ENCODE data around the gene TRPV6. TPM values are rescaled to one million over a fixed set of nuclear protein-coding genes. Genes with fewer than 3 reads are reported as not detected.

TRPV6 gene
- total RNA-seq, 6 experiments from 2014 or later = not detected

GRCh38 chr7:142874409-142874808 lies 11.1 kb downstream of the TRPV6 start:
- no peaks in the 10 kb centered on the region for H3K36me3 Mint-ChIP-seq (ENCODE audit: low read depth)

GRCh38 chr7:142873871-142874270 lies 11.7 kb downstream of the TRPV6 start:
- Mint-ChIP-seq H3K9me3 (no peaks in the 10 kb centered on the region), H3K27me3 (ENCODE audit: insufficient read depth) (peaks cover 18% of the 10 kb centered on the region), H3K27ac (no peak overlapping the region), H3K36me3 (ENCODE audit: low read depth) (no peaks in the 10 kb centered on the region), H3K4me3 (no peak overlapping the region), H3K4me1 (ENCODE audit: low read depth) (no peaks in the 10 kb centered on the region)
- no peak for DNase-seq
- TF ChIP-seq, protein P1, sequence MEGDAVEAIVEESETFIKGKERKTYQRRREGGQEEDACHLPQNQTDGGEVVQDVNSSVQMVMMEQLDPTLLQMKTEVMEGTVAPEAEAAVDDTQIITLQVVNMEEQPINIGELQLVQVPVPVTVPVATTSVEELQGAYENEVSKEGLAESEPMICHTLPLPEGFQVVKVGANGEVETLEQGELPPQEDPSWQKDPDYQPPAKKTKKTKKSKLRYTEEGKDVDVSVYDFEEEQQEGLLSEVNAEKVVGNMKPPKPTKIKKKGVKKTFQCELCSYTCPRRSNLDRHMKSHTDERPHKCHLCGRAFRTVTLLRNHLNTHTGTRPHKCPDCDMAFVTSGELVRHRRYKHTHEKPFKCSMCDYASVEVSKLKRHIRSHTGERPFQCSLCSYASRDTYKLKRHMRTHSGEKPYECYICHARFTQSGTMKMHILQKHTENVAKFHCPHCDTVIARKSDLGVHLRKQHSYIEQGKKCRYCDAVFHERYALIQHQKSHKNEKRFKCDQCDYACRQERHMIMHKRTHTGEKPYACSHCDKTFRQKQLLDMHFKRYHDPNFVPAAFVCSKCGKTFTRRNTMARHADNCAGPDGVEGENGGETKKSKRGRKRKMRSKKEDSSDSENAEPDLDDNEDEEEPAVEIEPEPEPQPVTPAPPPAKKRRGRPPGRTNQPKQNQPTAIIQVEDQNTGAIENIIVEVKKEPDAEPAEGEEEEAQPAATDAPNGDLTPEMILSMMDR (IDR thresholded peaks at IDR 0.05) = no peak

More at GRCh38 chr7:142874409-142874808, 11.1 kb downstream of the TRPV6 start:
- H3K9me3 Mint-ChIP-seq = no peaks in the 10 kb centered on the region
- TF ChIP-seq, protein P1 (IDR thresholded peaks at IDR 0.05) = no peak
- no peak overlapping the region for H3K4me3 Mint-ChIP-seq
- DNase-seq = no peak
- peaks cover 18% of the 10 kb centered on the region for H3K27me3 Mint-ChIP-seq (ENCODE audit: insufficient read depth)
- H3K4me1 Mint-ChIP-seq (ENCODE audit: low read depth) = no peaks in the 10 kb centered on the region
- no peak overlapping the region for H3K27ac Mint-ChIP-seq

DNA sequence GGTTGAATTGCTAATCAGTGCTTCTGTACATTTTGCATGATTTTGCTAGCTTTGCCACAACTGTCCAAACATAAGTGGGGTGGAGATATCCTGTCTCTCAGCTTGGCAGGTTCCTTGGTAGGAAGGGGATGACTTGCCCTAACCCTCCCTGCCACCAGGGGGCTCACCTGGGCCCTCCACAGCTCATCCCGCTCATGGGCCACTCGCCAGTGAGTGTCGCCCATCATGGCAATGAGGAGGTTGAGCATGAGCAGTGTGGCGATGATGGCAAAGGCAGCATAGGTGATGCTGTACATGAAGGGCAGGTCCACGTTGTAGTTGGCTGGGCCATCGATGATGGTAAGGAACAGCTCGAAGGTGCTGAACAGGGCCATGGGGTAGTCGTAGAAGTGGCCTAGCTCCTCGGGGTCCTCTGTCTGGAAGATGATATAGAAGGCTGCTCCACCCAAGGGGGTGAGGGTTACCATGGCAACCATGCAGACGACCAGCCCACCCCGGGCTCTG lies 12.2 kb downstream of the TRPV6 start:
- Mint-ChIP-seq H3K36me3 (ENCODE audit: low read depth) (no peaks in the 10 kb centered on the region), H3K4me1 (ENCODE audit: low read depth) (no peaks in the 10 kb centered on the region), H3K4me3 (no peak overlapping the region), H3K27me3 (ENCODE audit: insufficient read depth) (peaks cover 18% of the 10 kb centered on the region), H3K27ac (no peak overlapping the region), H3K9me3 (no peaks in the 10 kb centered on the region)
- no peak for DNase-seq
- TF ChIP-seq, protein P1 (IDR thresholded peaks at IDR 0.05) = peak; percentile 70

- no peak for DNase-seq
- H3K9me3 Mint-ChIP-seq = no peaks in the 10 kb centered on the region
- TF ChIP-seq, protein P1 (IDR thresholded peaks at IDR 0.05) = no peak
- H3K36me3 Mint-ChIP-seq (ENCODE audit: low read depth) = no peaks in the 10 kb centered on the region
- H3K4me1 Mint-ChIP-seq (ENCODE audit: low read depth) = no peaks in the 10 kb centered on the region
- no peak overlapping the region for H3K27ac Mint-ChIP-seq
- peaks cover 15% of the 10 kb centered on the region for H3K27me3 Mint-ChIP-seq (ENCODE audit: insufficient read depth)
- no peak overlapping the region for H3K4me3 Mint-ChIP-seq
Observed at GRCh38 chr7:142872106-142872675, 13.4 kb downstream of the TRPV6 start.

GRCh38 chr7:142871260-142872105 lies 14.1 kb downstream of the TRPV6 start:
- H3K4me1 Mint-ChIP-seq (ENCODE audit: low read depth) = no peaks in the 10 kb centered on the region
- H3K9me3 Mint-ChIP-seq = no peaks in the 10 kb centered on the region
- H3K4me3 Mint-ChIP-seq = no peak overlapping the region
- H3K27me3 Mint-ChIP-seq (ENCODE audit: insufficient read depth) = peaks cover 17% of the 10 kb centered on the region
- no peak for DNase-seq
- H3K27ac Mint-ChIP-seq = no peak overlapping the region
- TF ChIP-seq, protein P1 (IDR thresholded peaks at IDR 0.05) = no peak
- no peaks in the 10 kb centered on the region for H3K36me3 Mint-ChIP-seq (ENCODE audit: low read depth)
